ENCODE measurements around the gene TMX2. TPM values are rescaled to one million over a fixed set of nuclear protein-coding genes. Genes with fewer than 3 reads are reported as not detected.
"Not testable (repeated sequence)": the region's sequence is repeated elsewhere in the genome, so short reads cannot be mapped to it uniquely, and the experiment has no call there.

Gene TMX2
- total RNA-seq, 2 donors from 2014 or later, result 40.3 to 75.7 TPM

- Mint-ChIP-seq H3K4me1 (peaks cover 4% of the 10 kb centered on the region), H3K9me3 (no peaks in the 10 kb centered on the region), H3K27ac (peak overlapping the region; percentile 34), H3K36me3 (ENCODE audit: low read depth) (peaks cover 99% of the 10 kb centered on the region), H3K4me3 (no peak overlapping the region), H3K27me3 (no peaks in the 10 kb centered on the region)
- no peak for ATAC-seq (replicated peaks)
Measured at GRCh38 chr11:57699813-57700212, 12.6 kb upstream of the TMX2 start.

GRCh38 chr11:57700425-57700824 is 12.0 kb upstream of the TMX2 start:
- H3K27ac Mint-ChIP-seq, result no peak overlapping the region
- H3K9me3 Mint-ChIP-seq, result no peaks in the 10 kb centered on the region
- no peak overlapping the region for H3K4me3 Mint-ChIP-seq
- H3K36me3 Mint-ChIP-seq (ENCODE audit: low read depth), result peaks cover 97% of the 10 kb centered on the region
- peaks cover 4% of the 10 kb centered on the region for H3K4me1 Mint-ChIP-seq
- no peak for ATAC-seq (replicated peaks)
- no peaks in the 10 kb centered on the region for H3K27me3 Mint-ChIP-seq

- ATAC-seq (replicated peaks), result no peak
- H3K27me3 Mint-ChIP-seq, result no peaks in the 10 kb centered on the region
- H3K9me3 Mint-ChIP-seq, result no peaks in the 10 kb centered on the region
- peaks cover 95% of the 10 kb centered on the region for H3K36me3 Mint-ChIP-seq (ENCODE audit: low read depth)
- H3K4me3 Mint-ChIP-seq, result no peak overlapping the region
- no peak overlapping the region for H3K27ac Mint-ChIP-seq
- peaks cover under 1% of the 10 kb centered on the region for H3K4me1 Mint-ChIP-seq
Measured at GRCh38 chr11:57703341-57703740, 9.1 kb upstream of the TMX2 start.

- no peak overlapping the region for H3K4me3 Mint-ChIP-seq
- ATAC-seq (replicated peaks), result no peak
- H3K27me3 Mint-ChIP-seq, result no peaks in the 10 kb centered on the region
- H3K36me3 Mint-ChIP-seq (ENCODE audit: low read depth), result peaks cover 84% of the 10 kb centered on the region
- peak overlapping the region; percentile 6 for H3K27ac Mint-ChIP-seq
- no peaks in the 10 kb centered on the region for H3K9me3 Mint-ChIP-seq
- H3K4me1 Mint-ChIP-seq, result peaks cover 7% of the 10 kb centered on the region
Measured at GRCh38 chr11:57704932-57705331, 7.5 kb upstream of the TMX2 start.

- H3K4me3 Mint-ChIP-seq; H3K27ac Mint-ChIP-seq; H3K27me3 Mint-ChIP-seq; ATAC-seq (replicated peaks); H3K9me3 Mint-ChIP-seq: not testable (repeated sequence)
- Mint-ChIP-seq H3K4me1 (peaks cover 12% of the 10 kb centered on the region), H3K36me3 (ENCODE audit: low read depth) (peaks cover 79% of the 10 kb centered on the region)
Measured at GRCh38 chr11:57705432-57705831, 7.0 kb upstream of the TMX2 start.

GRCh38 chr11:57709802-57710367 is 2.5 kb upstream of the TMX2 start:
- Mint-ChIP-seq H3K4me3 (peak overlapping the region; percentile 97), H3K9me3 (no peaks in the 10 kb centered on the region)

GRCh38 chr11:57711414-57712255 is 758 bp upstream of the TMX2 start, which contains the start of gene MED19:
TSS of gene MED19 (minus strand) at chr11:57712215. CDS start at chr11:57712179, 36 bp downstream.
- H3K4me1 Mint-ChIP-seq, result peaks cover 27% of the 10 kb centered on the region
- peak within 1 kb of the TSS; percentile 94 for H3K27ac Mint-ChIP-seq
- H3K4me3 Mint-ChIP-seq, result peak within 1 kb of the TSS; percentile 97
- H3K27me3 Mint-ChIP-seq, result no peaks in the 10 kb centered on the region
- H3K9me3 Mint-ChIP-seq, result no peaks in the 10 kb centered on the region
- ATAC-seq (replicated peaks), result peak; percentile 51
- peaks cover 39% of the 10 kb centered on the region for H3K36me3 Mint-ChIP-seq (ENCODE audit: low read depth)

More at GRCh38 chr11:57709802-57710367, 2.5 kb upstream of the TMX2 start:
- Mint-ChIP-seq H3K36me3 (ENCODE audit: low read depth) (peaks cover 55% of the 10 kb centered on the region), H3K4me1 (peaks cover 27% of the 10 kb centered on the region), H3K27ac (peak overlapping the region; percentile 51), H3K27me3 (no peaks in the 10 kb centered on the region)
- ATAC-seq (replicated peaks), result no peak

- peaks cover 29% of the 10 kb centered on the region for H3K36me3 Mint-ChIP-seq (ENCODE audit: low read depth)
- peak overlapping the region; percentile 94 for H3K27ac Mint-ChIP-seq
- H3K9me3 Mint-ChIP-seq, result no peaks in the 10 kb centered on the region
- H3K4me1 Mint-ChIP-seq, result peaks cover 21% of the 10 kb centered on the region
- ATAC-seq (replicated peaks), result no peak
- H3K27me3 Mint-ChIP-seq, result no peaks in the 10 kb centered on the region
- peak overlapping the region; percentile 97 for H3K4me3 Mint-ChIP-seq
Measured at GRCh38 chr11:57713835-57714234, 1.4 kb downstream of the TMX2 start.

GRCh38 chr11:57716726-57717125 is 4.3 kb downstream of the TMX2 start:
- H3K27ac Mint-ChIP-seq; H3K4me3 Mint-ChIP-seq; H3K9me3 Mint-ChIP-seq; ATAC-seq (replicated peaks); H3K27me3 Mint-ChIP-seq: not testable (repeated sequence)
- peaks cover 13% of the 10 kb centered on the region for H3K4me1 Mint-ChIP-seq
- H3K36me3 Mint-ChIP-seq (ENCODE audit: low read depth), result peaks cover 55% of the 10 kb centered on the region

- H3K27me3 Mint-ChIP-seq, result no peaks in the 10 kb centered on the region
- peaks cover 26% of the 10 kb centered on the region for H3K36me3 Mint-ChIP-seq (ENCODE audit: low read depth)
- no peak overlapping the region for H3K4me3 Mint-ChIP-seq
- H3K4me1 Mint-ChIP-seq, result no peaks in the 10 kb centered on the region
- no peak for ATAC-seq (replicated peaks)
- no peak overlapping the region for H3K27ac Mint-ChIP-seq
- H3K9me3 Mint-ChIP-seq, result no peaks in the 10 kb centered on the region
Measured at GRCh38 chr11:57727185-57727584, 14.8 kb downstream of the TMX2 start.

- no peak overlapping the region for H3K4me3 Mint-ChIP-seq
- peak overlapping the region; percentile 30 for H3K27ac Mint-ChIP-seq
- H3K4me1 Mint-ChIP-seq, result no peaks in the 10 kb centered on the region
- H3K27me3 Mint-ChIP-seq, result no peaks in the 10 kb centered on the region
- H3K9me3 Mint-ChIP-seq, result no peaks in the 10 kb centered on the region
- peaks cover 28% of the 10 kb centered on the region for H3K36me3 Mint-ChIP-seq (ENCODE audit: low read depth)
- no peak for ATAC-seq (replicated peaks)
Measured at GRCh38 chr11:57728829-57729228, 16.4 kb downstream of the TMX2 start.

- Mint-ChIP-seq H3K4me1 (no peaks in the 10 kb centered on the region), H3K27me3 (no peaks in the 10 kb centered on the region), H3K4me3 (no peak overlapping the region), H3K9me3 (no peaks in the 10 kb centered on the region), H3K27ac (peak overlapping the region; percentile 30), H3K36me3 (ENCODE audit: low read depth) (peaks cover 34% of the 10 kb centered on the region)
- ATAC-seq (replicated peaks), result no peak
Measured at GRCh38 chr11:57729479-57729878, 17.1 kb downstream of the TMX2 start.

- peaks cover 65% of the 10 kb centered on the region for H3K36me3 Mint-ChIP-seq (ENCODE audit: low read depth)
- no peak overlapping the region for H3K27ac Mint-ChIP-seq
- H3K4me1 Mint-ChIP-seq, result no peaks in the 10 kb centered on the region
- no peaks in the 10 kb centered on the region for H3K27me3 Mint-ChIP-seq
- H3K9me3 Mint-ChIP-seq, result no peaks in the 10 kb centered on the region
- no peak for ATAC-seq (replicated peaks)
- H3K4me3 Mint-ChIP-seq, result no peak overlapping the region
Measured at GRCh38 chr11:57732661-57733060, 20.3 kb downstream of the TMX2 start.

- H3K36me3 Mint-ChIP-seq (ENCODE audit: low read depth), result peaks cover 81% of the 10 kb centered on the region
- H3K9me3 Mint-ChIP-seq, result no peaks in the 10 kb centered on the region
- ATAC-seq (replicated peaks), result no peak
- no peaks in the 10 kb centered on the region for H3K27me3 Mint-ChIP-seq
- H3K4me1 Mint-ChIP-seq, result no peaks in the 10 kb centered on the region
- H3K4me3 Mint-ChIP-seq, result no peak overlapping the region
- peak overlapping the region; percentile 49 for H3K27ac Mint-ChIP-seq
Measured at GRCh38 chr11:57735619-57736298, 23.4 kb downstream of the TMX2 start.
